ENCODE results near the gene DDX25. TPM values are rescaled to one million over a fixed set of nuclear protein-coding genes. Genes with fewer than 3 reads are reported as not detected.

Gene DDX25
- total RNA-seq, 4 donors from 2014 or later: not detected

DNA sequence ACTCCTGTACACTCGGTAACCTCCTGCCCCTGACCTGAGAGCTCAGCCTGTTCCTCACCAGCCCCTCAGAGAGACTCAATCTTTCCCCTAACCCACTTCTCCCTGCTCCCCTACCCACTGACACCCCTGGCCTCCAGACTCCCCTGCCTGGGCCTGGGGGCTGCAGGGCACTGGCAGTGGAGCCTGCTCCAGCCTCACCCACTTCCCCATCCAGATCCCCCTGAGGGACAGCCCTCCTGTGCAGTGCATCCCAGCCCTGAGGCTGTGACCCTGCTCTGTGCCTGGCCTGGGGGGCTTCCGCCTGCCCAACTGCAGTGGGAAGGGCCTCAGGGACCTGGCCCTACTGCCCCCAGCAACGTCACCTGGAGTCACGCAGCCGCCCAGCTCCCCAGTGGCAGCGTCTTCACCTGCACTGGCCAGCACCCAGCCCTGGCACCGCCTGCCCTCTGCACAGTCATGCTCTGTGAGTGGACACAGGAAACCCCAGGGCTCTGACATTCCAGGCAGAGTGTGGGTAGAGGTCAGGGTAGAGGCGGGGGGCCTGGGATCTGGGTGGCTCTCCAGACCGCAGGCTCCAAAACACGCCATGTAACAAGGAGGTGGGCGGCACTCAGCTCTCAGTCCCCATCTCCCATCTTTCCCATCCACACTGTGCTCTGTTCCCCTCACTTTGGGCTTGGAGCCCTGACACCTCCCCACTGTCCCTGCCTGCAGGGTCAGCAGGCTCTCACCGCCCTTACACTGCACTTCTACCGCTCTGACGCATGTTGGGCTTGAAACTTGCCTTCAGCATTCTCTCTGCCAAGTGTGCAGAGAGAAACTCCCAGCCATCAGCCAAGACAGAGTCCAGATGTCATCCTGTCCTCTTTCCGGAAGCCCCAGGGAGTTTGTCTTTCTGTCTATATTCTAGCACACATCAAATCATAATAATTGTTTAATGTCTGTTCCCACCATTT lies 46.7 kb downstream of the DDX25 start:
- TF ChIP-seq POLR2A (IDR thresholded peaks at IDR 0.05): no peak
- TF ChIP-seq, protein P1, sequence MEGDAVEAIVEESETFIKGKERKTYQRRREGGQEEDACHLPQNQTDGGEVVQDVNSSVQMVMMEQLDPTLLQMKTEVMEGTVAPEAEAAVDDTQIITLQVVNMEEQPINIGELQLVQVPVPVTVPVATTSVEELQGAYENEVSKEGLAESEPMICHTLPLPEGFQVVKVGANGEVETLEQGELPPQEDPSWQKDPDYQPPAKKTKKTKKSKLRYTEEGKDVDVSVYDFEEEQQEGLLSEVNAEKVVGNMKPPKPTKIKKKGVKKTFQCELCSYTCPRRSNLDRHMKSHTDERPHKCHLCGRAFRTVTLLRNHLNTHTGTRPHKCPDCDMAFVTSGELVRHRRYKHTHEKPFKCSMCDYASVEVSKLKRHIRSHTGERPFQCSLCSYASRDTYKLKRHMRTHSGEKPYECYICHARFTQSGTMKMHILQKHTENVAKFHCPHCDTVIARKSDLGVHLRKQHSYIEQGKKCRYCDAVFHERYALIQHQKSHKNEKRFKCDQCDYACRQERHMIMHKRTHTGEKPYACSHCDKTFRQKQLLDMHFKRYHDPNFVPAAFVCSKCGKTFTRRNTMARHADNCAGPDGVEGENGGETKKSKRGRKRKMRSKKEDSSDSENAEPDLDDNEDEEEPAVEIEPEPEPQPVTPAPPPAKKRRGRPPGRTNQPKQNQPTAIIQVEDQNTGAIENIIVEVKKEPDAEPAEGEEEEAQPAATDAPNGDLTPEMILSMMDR (IDR thresholded peaks at IDR 0.05 in 4 of 5, conservative IDR thresholded peaks at IDR 0.05 in 1 of 5): no peak
- Histone ChIP-seq H3K27me3 (no peaks in the 10 kb centered on the region), H3K4me1 (peaks cover 0 to 6% of the 10 kb centered on the region in 2 donors), H3K36me3 (no peaks in the 10 kb centered on the region), H3K4me3 (no peak overlapping the region), H3K9me3 (no peaks in the 10 kb centered on the region), H3K27ac (peak overlapping the region in 2 of 4 donors; percentile 48 to 49)
- intact Hi-C loops (cut with DNase I; ENCODE audit: low total_unique reads) (no loop called here), in situ Hi-C loops (cut with MboI; ENCODE audit: low sequenced_read_pairs in 4 of 4) (no loop called here)
- DNase-seq (peak in 1 of 2 donors; percentile 31), ATAC-seq (peak; percentile 76 to 80)

DNA sequence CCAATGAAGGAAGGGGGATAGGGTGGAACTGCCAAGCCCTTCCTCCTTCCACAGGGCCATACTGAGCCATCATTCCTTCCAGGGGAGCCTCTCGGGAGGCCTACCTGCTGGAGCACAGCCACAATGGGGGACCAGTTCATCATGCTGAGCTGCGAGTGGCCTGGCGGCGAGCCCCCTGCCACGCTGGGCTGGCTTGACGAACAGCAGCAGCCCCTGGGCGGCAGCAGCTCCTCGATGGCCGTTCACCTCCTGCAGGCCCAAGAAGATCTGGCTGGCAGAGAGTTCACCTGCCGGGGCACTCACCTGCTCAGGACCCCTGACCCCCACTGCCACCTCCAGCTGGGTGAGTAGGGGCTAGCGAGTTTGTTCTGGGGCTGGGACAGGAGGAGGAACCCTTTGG lies 47.4 kb downstream of the DDX25 start:
- ATAC-seq (no peak), DNase-seq (no peak)
- intact Hi-C loops (cut with DNase I; ENCODE audit: low total_unique reads): no loop called here
- Histone ChIP-seq H3K27ac (no peak overlapping the region), H3K4me3 (no peak overlapping the region), H3K9me3 (no peaks in the 10 kb centered on the region), H3K4me1 (peaks cover 0 to 6% of the 10 kb centered on the region in 2 donors), H3K27me3 (no peaks in the 10 kb centered on the region), H3K36me3 (no peaks in the 10 kb centered on the region)
- in situ Hi-C loops (cut with MboI; ENCODE audit: low sequenced_read_pairs in 4 of 4): no loop called here
- TF ChIP-seq, protein P1 (IDR thresholded peaks at IDR 0.05 in 4 of 5, conservative IDR thresholded peaks at IDR 0.05 in 1 of 5): no peak
- no peak for TF ChIP-seq POLR2A (IDR thresholded peaks at IDR 0.05)

DNA sequence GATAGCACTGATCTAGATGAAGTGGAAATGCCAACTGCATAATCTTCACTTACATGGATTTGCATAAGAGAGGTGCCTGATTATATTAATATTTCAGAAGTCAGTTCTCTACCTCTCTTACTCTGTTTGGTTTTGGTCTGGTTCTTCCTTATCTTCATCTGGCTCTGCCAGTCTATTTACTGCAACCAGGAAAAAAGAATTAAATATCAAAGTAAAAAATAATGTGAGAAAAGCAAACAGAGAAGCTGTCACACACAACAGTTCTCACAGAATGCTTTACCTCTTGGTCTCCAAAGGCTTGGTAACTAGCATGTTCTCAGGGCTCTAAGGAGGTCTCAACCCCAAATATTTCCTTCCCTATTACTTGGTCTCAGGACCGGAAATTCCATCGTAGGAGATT lies 48.3 kb downstream of the DDX25 start:
- H3K36me3 ChIP-seq: no peaks in the 10 kb centered on the region
- DNase-seq (no peak), ATAC-seq (no peak)
- no peaks in the 10 kb centered on the region for H3K9me3 ChIP-seq
- TF ChIP-seq POLR2A (IDR thresholded peaks at IDR 0.05): no peak
- TF ChIP-seq, protein P1 (IDR thresholded peaks at IDR 0.05 in 4 of 5, conservative IDR thresholded peaks at IDR 0.05 in 1 of 5): no peak
- intact Hi-C loops (cut with DNase I; ENCODE audit: low total_unique reads) (no loop called here), in situ Hi-C loops (cut with MboI; ENCODE audit: low sequenced_read_pairs in 4 of 4) (no loop called here)
- H3K27me3 ChIP-seq: no peaks in the 10 kb centered on the region
- no peak overlapping the region for H3K4me3 ChIP-seq
- no peak overlapping the region for H3K27ac ChIP-seq
- H3K4me1 ChIP-seq: peaks cover 0 to 6% of the 10 kb centered on the region in 2 donors

DNA sequence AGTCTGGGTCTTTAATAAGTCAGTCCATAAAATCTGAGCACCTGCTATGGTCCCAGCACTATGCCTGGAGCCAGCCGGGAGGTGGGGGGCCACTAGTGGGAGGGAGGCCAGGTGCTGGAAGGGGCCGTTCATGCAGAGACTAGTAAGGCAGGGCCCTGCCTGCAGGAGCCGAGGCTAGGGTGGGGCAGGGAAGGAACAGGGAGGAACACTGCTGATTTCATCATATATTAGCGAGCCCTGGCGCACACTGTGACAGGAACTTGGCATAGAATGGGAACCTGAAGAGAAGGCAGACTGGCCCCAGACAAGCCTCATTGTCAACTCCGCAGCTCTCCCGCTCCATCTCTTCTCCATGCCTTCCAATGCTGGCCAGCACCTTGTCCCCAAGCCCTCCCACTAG lies 48.7 kb downstream of the DDX25 start:
- in situ Hi-C loops (cut with MboI; ENCODE audit: low sequenced_read_pairs in 4 of 4): no loop called here
- Histone ChIP-seq H3K27me3 (no peaks in the 10 kb centered on the region), H3K4me3 (no peak overlapping the region), H3K36me3 (no peaks in the 10 kb centered on the region), H3K9me3 (no peaks in the 10 kb centered on the region), H3K4me1 (peaks cover 0 to 6% of the 10 kb centered on the region in 2 donors), H3K27ac (no peak overlapping the region)
- peak; percentile 76 to 84 for ATAC-seq
- intact Hi-C loops (cut with DNase I; ENCODE audit: low total_unique reads): no loop called here
- TF ChIP-seq POLR2A (IDR thresholded peaks at IDR 0.05): no peak
- peak; percentile 38 to 63 for DNase-seq

DNA sequence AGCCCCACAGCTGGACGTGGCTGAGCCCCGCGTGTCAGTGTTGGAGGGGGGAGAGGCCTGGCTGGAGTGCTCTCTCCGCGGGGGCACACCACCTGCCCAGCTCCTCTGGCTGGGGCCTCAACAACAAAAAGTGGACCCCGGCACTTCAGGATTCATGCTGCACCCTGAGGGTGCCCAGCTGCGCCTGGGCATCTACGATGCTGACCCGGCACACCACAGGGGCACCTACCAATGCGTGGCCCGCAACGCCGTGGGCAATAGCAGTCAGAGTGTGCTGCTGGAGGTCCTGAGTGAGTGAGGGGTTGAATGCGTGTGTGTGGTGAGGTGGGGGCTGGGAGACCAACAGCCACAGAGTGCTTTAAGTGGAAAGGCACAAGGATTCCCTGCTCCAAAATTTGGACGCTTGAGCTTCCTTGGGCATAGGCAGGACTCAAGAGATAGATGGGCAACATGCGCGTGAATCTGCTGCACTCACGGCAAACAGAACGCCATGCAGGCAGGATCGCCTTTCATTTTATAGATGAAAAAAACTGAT lies 49.2 kb downstream of the DDX25 start:
- Histone ChIP-seq H3K36me3 (no peaks in the 10 kb centered on the region), H3K9me3 (no peaks in the 10 kb centered on the region), H3K4me3 (no peak overlapping the region), H3K27me3 (no peaks in the 10 kb centered on the region), H3K4me1 (peaks cover 0 to 6% of the 10 kb centered on the region in 2 donors), H3K27ac (no peak overlapping the region)
- no peak for DNase-seq
- in situ Hi-C loops (cut with MboI; ENCODE audit: low sequenced_read_pairs in 4 of 4): no loop called here
- TF ChIP-seq, protein P1 (IDR thresholded peaks at IDR 0.05 in 4 of 5, conservative IDR thresholded peaks at IDR 0.05 in 1 of 5): no peak
- no peak for TF ChIP-seq POLR2A (IDR thresholded peaks at IDR 0.05)
- ATAC-seq: no peak
- intact Hi-C loops (cut with DNase I; ENCODE audit: low total_unique reads): no loop called here
